ENCODE results near the gene PDIA4.
"Not testable (repeated sequence)": the region's sequence is repeated elsewhere in the genome, so short reads cannot be mapped to it uniquely, and the experiment has no call there.

The PDIA4 gene

DNA sequence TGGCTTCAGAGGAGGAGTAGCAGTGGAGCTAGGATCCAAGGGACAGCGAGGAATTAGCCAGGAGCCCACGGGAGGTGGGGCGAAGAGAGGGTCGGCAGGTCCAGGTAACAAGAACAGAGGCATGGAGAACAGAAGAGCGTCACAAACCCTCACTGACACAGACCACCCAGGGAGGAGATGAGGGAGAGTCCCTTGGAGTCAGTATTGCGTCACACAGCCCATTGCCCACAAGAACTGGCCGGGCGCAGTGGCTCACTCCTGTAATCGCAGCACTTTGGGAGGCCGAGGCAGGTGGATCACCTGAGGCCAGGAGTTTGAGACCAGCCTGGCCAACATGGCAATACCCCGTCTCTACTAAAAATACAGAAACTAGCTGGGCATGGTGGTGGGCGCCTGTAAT lies 15.6 kb downstream of the PDIA4 start:
- H3K4me1 ChIP-seq (ENCODE audit: control insufficient read depth, insufficient read depth, low read length), result peaks cover 12% of the 10 kb centered on the region; the same call in 1 of the 2 replicates
- H3K27me3 ChIP-seq (ENCODE audit: control insufficient read depth, insufficient read depth, low read length); H3K4me3 ChIP-seq (ENCODE audit: low read depth, low read length); H3K9me3 ChIP-seq (ENCODE audit: control insufficient read depth, insufficient read depth, low read depth, low read length); H3K9ac ChIP-seq (ENCODE audit: low read length): not testable (repeated sequence)
- 0 out of 2 replicates have a peak overlapping the region, but pooled peaks have one; percentile 6 for H3K27ac ChIP-seq (ENCODE audit: low read depth, low read length)
- peaks cover 93% of the 10 kb centered on the region for H3K36me3 ChIP-seq (ENCODE audit: control insufficient read depth, insufficient read depth, low read length)

DNA sequence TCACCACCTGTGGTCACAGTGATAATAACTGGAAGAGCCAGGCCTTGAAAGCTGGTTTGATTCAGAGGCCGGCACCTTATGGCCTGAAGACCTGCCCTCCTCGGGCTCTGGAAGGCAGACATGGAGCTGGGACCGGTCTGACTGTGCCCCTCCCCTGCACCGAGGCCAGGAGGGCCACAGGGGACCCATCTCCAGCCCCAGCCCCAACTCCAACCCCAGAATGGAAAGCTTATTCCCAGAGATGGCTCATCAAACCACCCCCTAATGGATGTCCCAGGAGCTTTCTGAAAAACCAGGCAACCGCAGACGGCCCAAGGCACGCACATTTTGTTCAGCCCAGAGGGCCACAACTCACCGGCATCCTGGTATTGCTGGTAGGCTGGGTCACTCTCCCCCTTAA lies 16.8 kb downstream of the PDIA4 start:
- Histone ChIP-seq H3K36me3 (ENCODE audit: control insufficient read depth, insufficient read depth, low read length) (peaks cover 95% of the 10 kb centered on the region), H3K4me3 (ENCODE audit: low read depth, low read length) (no peak overlapping the region), H3K27ac (ENCODE audit: low read depth, low read length) (no peak overlapping the region), H3K27me3 (ENCODE audit: control insufficient read depth, insufficient read depth, low read length) (no peaks in the 10 kb centered on the region), H3K4me1 (ENCODE audit: control insufficient read depth, insufficient read depth, low read length) (peaks cover 12% of the 10 kb centered on the region; the same call in 1 of the 2 replicates), H3K9me3 (ENCODE audit: control insufficient read depth, insufficient read depth, low read depth, low read length) (no peaks in the 10 kb centered on the region), H3K9ac (ENCODE audit: low read length) (no peak overlapping the region)

DNA sequence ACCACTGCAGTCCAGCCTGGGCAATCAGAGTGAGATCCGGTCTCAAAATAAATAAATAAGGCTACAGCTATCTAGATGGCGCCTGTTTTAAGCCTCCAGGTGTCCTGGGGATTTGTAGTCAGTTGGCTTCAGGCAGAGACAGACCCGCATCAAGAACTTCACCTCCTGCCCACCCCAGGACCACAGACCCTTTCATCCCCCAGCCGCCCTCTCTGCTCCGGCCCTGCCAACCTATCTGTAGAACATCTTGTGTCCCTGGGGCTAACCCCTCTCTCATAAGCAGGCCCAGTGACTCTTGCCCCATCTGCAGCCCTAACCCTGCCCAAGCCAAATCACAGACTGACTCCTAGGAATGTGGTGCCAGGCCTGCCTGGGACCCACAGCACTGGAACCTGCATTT lies 17.9 kb downstream of the PDIA4 start:
- H3K27me3 ChIP-seq (ENCODE audit: control insufficient read depth, insufficient read depth, low read length), result no peaks in the 10 kb centered on the region
- H3K4me3 ChIP-seq (ENCODE audit: low read depth, low read length), result no peak overlapping the region
- peaks cover 12% of the 10 kb centered on the region; the same call in 1 of the 2 replicates for H3K4me1 ChIP-seq (ENCODE audit: control insufficient read depth, insufficient read depth, low read length)
- H3K27ac ChIP-seq (ENCODE audit: low read depth, low read length), result no peak overlapping the region
- peaks cover 94% of the 10 kb centered on the region for H3K36me3 ChIP-seq (ENCODE audit: control insufficient read depth, insufficient read depth, low read length)
- no peak overlapping the region for H3K9ac ChIP-seq (ENCODE audit: low read length)
- H3K9me3 ChIP-seq (ENCODE audit: control insufficient read depth, insufficient read depth, low read depth, low read length), result no peaks in the 10 kb centered on the region

GRCh38 chr7:149009527-149009926 lies 18.8 kb downstream of the PDIA4 start:
- Histone ChIP-seq H3K27ac (ENCODE audit: low read depth, low read length) (no peak overlapping the region), H3K36me3 (ENCODE audit: control insufficient read depth, insufficient read depth, low read length) (peaks cover 94% of the 10 kb centered on the region), H3K9ac (ENCODE audit: low read length) (no peak overlapping the region), H3K4me1 (ENCODE audit: control insufficient read depth, insufficient read depth, low read length) (peaks cover 12% of the 10 kb centered on the region; the same call in 1 of the 2 replicates), H3K9me3 (ENCODE audit: control insufficient read depth, insufficient read depth, low read depth, low read length) (no peaks in the 10 kb centered on the region), H3K27me3 (ENCODE audit: control insufficient read depth, insufficient read depth, low read length) (no peaks in the 10 kb centered on the region), H3K4me3 (ENCODE audit: low read depth, low read length) (no peak overlapping the region)

GRCh38 chr7:149007611-149008010 lies 20.7 kb downstream of the PDIA4 start:
- no peaks in the 10 kb centered on the region for H3K9me3 ChIP-seq (ENCODE audit: control insufficient read depth, insufficient read depth, low read depth, low read length)
- H3K9ac ChIP-seq (ENCODE audit: low read length), result no peak overlapping the region
- H3K36me3 ChIP-seq (ENCODE audit: control insufficient read depth, insufficient read depth, low read length), result peaks cover 96% of the 10 kb centered on the region
- no peak overlapping the region for H3K27ac ChIP-seq (ENCODE audit: low read depth, low read length)
- no peaks in the 10 kb centered on the region for H3K27me3 ChIP-seq (ENCODE audit: control insufficient read depth, insufficient read depth, low read length)
- H3K4me3 ChIP-seq (ENCODE audit: low read depth, low read length), result no peak overlapping the region
- peaks cover 12% of the 10 kb centered on the region; the same call in 1 of the 2 replicates for H3K4me1 ChIP-seq (ENCODE audit: control insufficient read depth, insufficient read depth, low read length)

- Histone ChIP-seq H3K9ac (ENCODE audit: low read length) (no peak overlapping the region), H3K36me3 (ENCODE audit: control insufficient read depth, insufficient read depth, low read length) (peaks cover 95% of the 10 kb centered on the region), H3K27ac (ENCODE audit: low read depth, low read length) (no peak overlapping the region), H3K27me3 (ENCODE audit: control insufficient read depth, insufficient read depth, low read length) (no peaks in the 10 kb centered on the region), H3K4me3 (ENCODE audit: low read depth, low read length) (no peak overlapping the region), H3K9me3 (ENCODE audit: control insufficient read depth, insufficient read depth, low read depth, low read length) (no peaks in the 10 kb centered on the region), H3K4me1 (ENCODE audit: control insufficient read depth, insufficient read depth, low read length) (peaks cover 9% of the 10 kb centered on the region; the same call in 1 of the 2 replicates)
These were observed 21.2 kb downstream of the PDIA4 start for GRCh38 chr7:149007146-149007545.

GRCh38 chr7:149006345-149006725 lies 22.0 kb downstream of the PDIA4 start:
- Histone ChIP-seq H3K27ac (ENCODE audit: low read depth, low read length) (no peak overlapping the region), H3K36me3 (ENCODE audit: control insufficient read depth, insufficient read depth, low read length) (peaks cover 95% of the 10 kb centered on the region), H3K9me3 (ENCODE audit: control insufficient read depth, insufficient read depth, low read depth, low read length) (no peaks in the 10 kb centered on the region), H3K9ac (ENCODE audit: low read length) (no peak overlapping the region), H3K4me1 (ENCODE audit: control insufficient read depth, insufficient read depth, low read length) (peaks cover 7% of the 10 kb centered on the region; the same call in 1 of the 2 replicates), H3K27me3 (ENCODE audit: control insufficient read depth, insufficient read depth, low read length) (no peaks in the 10 kb centered on the region), H3K4me3 (ENCODE audit: low read depth, low read length) (no peak overlapping the region)

DNA sequence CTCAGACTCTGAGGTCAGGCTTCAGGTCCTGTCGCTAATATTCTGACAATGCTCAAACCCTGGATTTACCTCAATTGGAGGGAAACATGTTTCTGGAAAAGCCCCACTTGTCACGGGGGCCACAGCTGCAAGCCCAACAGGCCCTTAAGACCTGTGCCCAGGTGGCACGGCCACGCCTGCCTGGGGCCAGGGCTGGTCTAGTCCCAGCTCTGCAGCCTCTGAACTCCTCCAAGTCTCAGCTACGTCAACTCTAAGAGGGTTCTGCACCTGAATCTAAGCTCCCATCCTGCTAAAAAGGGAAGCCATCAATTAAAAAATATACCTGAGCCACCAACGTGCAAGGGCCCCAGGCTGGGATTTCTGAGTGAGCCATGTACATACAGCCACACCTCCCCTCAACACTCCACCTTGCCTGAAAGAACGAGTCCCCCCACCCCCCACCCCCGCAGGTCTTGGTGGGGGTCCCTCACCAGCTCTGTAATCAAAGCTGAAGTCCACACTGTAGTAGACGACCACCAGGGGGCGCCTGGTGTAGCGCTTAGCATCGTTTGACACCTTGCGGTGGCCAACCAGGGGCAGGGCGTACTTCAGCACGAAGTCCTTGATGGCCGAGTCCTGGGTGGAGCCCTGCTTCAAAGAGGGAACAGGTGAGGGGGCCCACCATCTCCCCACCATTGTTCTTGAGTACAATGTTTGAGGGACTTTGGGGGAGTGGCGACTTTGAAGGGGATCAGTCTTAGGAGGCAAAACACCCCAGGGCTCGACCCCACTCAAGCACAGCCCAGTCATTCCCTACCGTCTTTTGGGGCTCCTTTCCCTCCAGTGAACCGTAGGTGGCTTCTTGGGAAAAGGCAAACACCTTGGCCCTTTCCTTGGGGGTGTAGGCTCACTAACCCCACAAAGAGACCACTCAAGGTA lies 22.6 kb downstream of the PDIA4 start:
- Histone ChIP-seq H3K36me3 (ENCODE audit: control insufficient read depth, insufficient read depth, low read length) (peaks cover 93% of the 10 kb centered on the region), H3K27me3 (ENCODE audit: control insufficient read depth, insufficient read depth, low read length) (no peaks in the 10 kb centered on the region), H3K4me1 (ENCODE audit: control insufficient read depth, insufficient read depth, low read length) (0 out of 2 replicates have a peak, but pooled peaks cover under 1% of the 10 kb centered on the region)

DNA sequence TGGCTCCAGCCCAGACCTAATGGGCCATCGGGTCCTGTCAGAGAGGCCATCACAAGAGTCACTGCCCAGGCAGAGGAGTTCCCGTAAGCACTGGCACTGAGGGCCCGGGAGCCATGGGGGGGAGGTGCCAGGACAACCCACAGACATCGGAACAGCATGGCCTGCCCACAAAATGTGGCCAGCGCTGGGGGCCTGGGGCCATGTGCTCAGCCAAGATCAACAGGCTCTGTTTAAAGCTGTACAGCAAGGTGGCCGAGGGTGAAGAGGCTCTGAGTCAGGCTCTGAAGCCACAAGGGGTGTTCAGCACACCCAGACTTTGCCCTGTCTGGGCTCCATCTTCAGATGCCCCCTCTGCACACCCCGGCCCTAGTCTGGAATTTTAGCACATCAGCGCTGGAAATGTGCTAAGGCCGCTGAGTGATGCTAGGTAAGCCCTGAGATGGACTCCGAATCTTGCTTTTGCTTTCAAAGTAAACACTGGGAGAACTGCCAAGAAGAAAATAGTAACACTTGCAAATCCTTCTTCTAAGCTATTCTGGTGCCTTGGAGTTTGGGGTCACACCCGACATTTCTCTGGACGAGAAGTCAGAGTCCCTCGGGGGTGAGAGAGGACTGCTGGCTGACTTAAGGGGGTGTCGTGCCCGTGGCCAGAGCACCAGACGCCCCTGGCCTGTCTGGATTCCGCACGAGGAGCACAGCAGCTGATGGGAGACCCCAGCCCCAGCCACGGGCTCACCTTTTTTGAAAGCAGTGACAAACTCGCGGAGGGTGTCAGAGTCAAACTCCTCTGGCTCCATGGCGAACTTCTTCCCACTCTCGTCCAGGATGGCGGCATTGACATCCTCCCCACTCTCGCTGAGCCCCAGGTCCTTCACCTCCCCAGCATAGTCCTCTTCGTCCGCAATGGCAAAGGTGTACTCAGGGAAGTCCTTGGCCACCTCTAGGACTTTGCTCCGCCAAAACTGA lies 23.6 kb downstream of the PDIA4 start:
- Histone ChIP-seq H3K4me1 (ENCODE audit: control insufficient read depth, insufficient read depth, low read length) (no peaks in the 10 kb centered on the region), H3K9me3 (ENCODE audit: control insufficient read depth, insufficient read depth, low read depth, low read length) (no peaks in the 10 kb centered on the region), H3K36me3 (ENCODE audit: control insufficient read depth, insufficient read depth, low read length) (peaks cover 89% of the 10 kb centered on the region), H3K27ac (ENCODE audit: low read depth, low read length) (no peak overlapping the region), H3K9ac (ENCODE audit: low read length) (no peak overlapping the region), H3K4me3 (ENCODE audit: low read depth, low read length) (no peak overlapping the region), H3K27me3 (ENCODE audit: control insufficient read depth, insufficient read depth, low read length) (no peaks in the 10 kb centered on the region)

More for the DNA sequence above, 22.6 kb downstream of the PDIA4 start:
- Histone ChIP-seq H3K27ac (ENCODE audit: low read depth, low read length) (no peak overlapping the region; the same call in 1 of the 2 replicates), H3K9ac (ENCODE audit: low read length) (no peak overlapping the region), H3K4me3 (ENCODE audit: low read depth, low read length) (no peak overlapping the region), H3K9me3 (ENCODE audit: control insufficient read depth, insufficient read depth, low read depth, low read length) (no peaks in the 10 kb centered on the region)

- Histone ChIP-seq H3K4me3 (ENCODE audit: low read depth, low read length) (no peak overlapping the region), H3K27me3 (ENCODE audit: control insufficient read depth, insufficient read depth, low read length) (no peaks in the 10 kb centered on the region), H3K27ac (ENCODE audit: low read depth, low read length) (no peak overlapping the region), H3K9ac (ENCODE audit: low read length) (no peak overlapping the region), H3K36me3 (ENCODE audit: control insufficient read depth, insufficient read depth, low read length) (peaks cover 86% of the 10 kb centered on the region), H3K4me1 (ENCODE audit: control insufficient read depth, insufficient read depth, low read length) (no peaks in the 10 kb centered on the region), H3K9me3 (ENCODE audit: control insufficient read depth, insufficient read depth, low read depth, low read length) (no peaks in the 10 kb centered on the region)
These were observed 24.6 kb downstream of the PDIA4 start for GRCh38 chr7:149003560-149004305.
